ENCODE measurements around the gene PLAC8.
"Not testable (repeated sequence)": the region's sequence is repeated elsewhere in the genome, so short reads cannot be mapped to it uniquely, and the experiment has no call there.

Gene PLAC8

GRCh38 chr4:83108101-83108861, 6.2 kb downstream of the PLAC8 start:
- no peak overlapping the region for H3K4me3 ChIP-seq (ENCODE audit: low read length)
- TF ChIP-seq, protein P1, sequence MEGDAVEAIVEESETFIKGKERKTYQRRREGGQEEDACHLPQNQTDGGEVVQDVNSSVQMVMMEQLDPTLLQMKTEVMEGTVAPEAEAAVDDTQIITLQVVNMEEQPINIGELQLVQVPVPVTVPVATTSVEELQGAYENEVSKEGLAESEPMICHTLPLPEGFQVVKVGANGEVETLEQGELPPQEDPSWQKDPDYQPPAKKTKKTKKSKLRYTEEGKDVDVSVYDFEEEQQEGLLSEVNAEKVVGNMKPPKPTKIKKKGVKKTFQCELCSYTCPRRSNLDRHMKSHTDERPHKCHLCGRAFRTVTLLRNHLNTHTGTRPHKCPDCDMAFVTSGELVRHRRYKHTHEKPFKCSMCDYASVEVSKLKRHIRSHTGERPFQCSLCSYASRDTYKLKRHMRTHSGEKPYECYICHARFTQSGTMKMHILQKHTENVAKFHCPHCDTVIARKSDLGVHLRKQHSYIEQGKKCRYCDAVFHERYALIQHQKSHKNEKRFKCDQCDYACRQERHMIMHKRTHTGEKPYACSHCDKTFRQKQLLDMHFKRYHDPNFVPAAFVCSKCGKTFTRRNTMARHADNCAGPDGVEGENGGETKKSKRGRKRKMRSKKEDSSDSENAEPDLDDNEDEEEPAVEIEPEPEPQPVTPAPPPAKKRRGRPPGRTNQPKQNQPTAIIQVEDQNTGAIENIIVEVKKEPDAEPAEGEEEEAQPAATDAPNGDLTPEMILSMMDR (conservative IDR thresholded peaks at IDR 0.05; ENCODE audit: low read length), result no peak
- no peak for DNase-seq (ENCODE audit: low read depth)

- DNase-seq (ENCODE audit: low read depth), result no peak
- no peak overlapping the region for H3K4me3 ChIP-seq (ENCODE audit: low read length)
- TF ChIP-seq, protein P1 (conservative IDR thresholded peaks at IDR 0.05; ENCODE audit: low read length), result no peak
Measured at GRCh38 chr4:83107631-83108030, 6.9 kb downstream of the PLAC8 start.

DNA sequence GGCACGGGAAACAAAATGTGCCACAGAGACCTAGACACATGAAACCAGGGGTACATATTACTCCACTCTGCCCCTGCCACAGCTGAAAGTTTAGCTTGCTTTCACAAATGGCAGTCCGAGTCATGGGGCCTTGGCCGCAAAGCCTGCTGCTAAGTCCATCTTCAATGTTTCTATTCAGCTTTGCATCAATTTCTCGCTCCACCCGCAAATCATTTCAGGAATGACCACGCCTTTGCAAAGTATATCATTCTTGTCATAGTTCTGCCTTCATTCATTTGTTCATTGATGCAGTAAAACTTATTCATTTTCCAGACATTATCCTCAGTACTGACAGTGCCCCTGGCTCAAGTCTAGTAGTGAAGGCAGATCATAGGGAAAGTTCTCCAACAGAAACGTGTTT, 9.5 kb downstream of the PLAC8 start:
- TF ChIP-seq, protein P1 (conservative IDR thresholded peaks at IDR 0.05; ENCODE audit: low read length), result no peak
- no peak for DNase-seq (ENCODE audit: low read depth)
- no peak overlapping the region for H3K4me3 ChIP-seq (ENCODE audit: low read length)

- H3K4me3 ChIP-seq (ENCODE audit: low read length), result no peak overlapping the region
- TF ChIP-seq, protein P1 (conservative IDR thresholded peaks at IDR 0.05; ENCODE audit: low read length), result no peak
- no peak for DNase-seq (ENCODE audit: low read depth)
Measured at GRCh38 chr4:83096397-83096796, 18.1 kb downstream of the PLAC8 start.

DNA sequence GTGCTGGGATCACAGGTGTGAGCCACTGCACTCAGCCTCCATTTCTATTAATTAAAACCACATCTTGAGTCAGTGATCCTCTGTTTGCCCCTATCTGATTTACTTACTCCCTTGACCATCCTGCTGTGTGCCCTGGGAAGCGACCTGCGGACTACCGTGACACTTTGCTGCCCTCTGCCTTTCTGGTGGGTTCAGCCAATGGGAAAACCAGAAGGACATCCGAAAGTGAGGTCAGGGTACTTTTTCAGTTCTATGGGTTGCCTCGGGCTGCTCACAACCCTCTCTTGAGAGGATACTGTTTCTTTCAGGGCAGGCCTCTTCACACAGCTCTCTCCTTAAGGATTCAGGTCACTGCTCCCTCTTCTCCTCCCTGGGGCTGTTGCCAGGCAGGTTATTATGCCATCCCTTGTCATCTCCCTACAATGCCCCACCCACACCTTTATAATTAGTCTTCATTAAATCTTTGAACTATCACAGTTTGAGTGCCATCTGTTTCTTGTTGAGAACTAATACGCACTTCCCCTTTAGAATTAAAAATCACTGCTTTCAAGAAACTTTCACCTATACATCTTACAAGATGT, 21.4 kb downstream of the PLAC8 start:
- H3K4me3 ChIP-seq (ENCODE audit: low read length), result no peak overlapping the region
- DNase-seq (ENCODE audit: low read depth), result no peak
- TF ChIP-seq, protein P1 (conservative IDR thresholded peaks at IDR 0.05; ENCODE audit: low read length), result no peak

GRCh38 chr4:83089410-83090157, 24.9 kb downstream of the PLAC8 start:
- TF ChIP-seq, protein P1 (conservative IDR thresholded peaks at IDR 0.05; ENCODE audit: low read length), result no peak
- no peak for DNase-seq (ENCODE audit: low read depth)
- no peak overlapping the region for H3K4me3 ChIP-seq (ENCODE audit: low read length)

GRCh38 chr4:83084956-83085355, 29.6 kb downstream of the PLAC8 start:
- DNase-seq (ENCODE audit: low read depth); H3K4me3 ChIP-seq (ENCODE audit: low read length): not testable (repeated sequence)
